Measurements from ENCODE around the gene EPS8L2. TPM values are rescaled to one million over a fixed set of nuclear protein-coding genes. Genes with fewer than 3 reads are reported as not detected.

The EPS8L2 gene
- total and polyA plus RNA-seq, 2 of the 8 experiments (the other 6 are each of a cell fraction or from before 2014, with no cell fraction given): 38.5 to 57.0 TPM

DNA sequence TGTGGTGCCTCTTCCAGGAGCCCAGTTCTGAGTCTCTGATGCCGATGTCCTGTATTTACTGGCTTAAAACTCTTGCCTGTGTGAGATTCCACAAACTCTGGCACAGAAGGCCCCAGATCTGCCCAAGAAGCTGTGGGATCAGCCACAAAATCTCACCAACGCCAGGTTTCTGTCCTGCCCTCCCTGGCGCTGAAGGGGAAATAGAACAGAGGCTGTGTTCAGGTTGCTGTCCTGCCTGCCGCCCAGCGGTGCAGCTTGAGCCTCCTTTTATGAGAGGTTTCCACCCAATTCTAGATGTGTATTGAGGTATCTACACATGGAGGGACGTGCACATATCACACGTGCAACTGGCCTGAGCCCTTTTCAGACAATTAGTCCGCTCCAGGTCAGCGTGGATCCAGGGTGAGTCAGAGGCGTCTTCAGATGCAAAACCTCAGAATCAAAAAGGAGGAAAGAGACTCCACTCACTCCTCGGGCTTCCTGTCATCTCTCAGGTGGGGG lies 8.2 kb upstream of the EPS8L2 start:
- H3K9me3 ChIP-seq (ENCODE audit: insufficient read depth in 2 of 2, low read depth in 1 of 2, low read length in 1 of 2): peaks cover 0 to 2% of the 10 kb centered on the region in 2 experiments; a peak in 1 of 4 replicates
- H3K79me2 ChIP-seq (ENCODE audit: control insufficient read depth in 1 of 2, insufficient read depth in 2 of 2, low read length in 2 of 2): peaks cover 5 to 14% of the 10 kb centered on the region in 2 experiments; a peak in 3 of 4 replicates
- H3K18ac ChIP-seq (ENCODE audit: extremely low read depth, low read length): no peak overlapping the region; the same call in 1 of the 2 replicates
- H3K27ac ChIP-seq (ENCODE audit: low read depth, low read length): no peak overlapping the region
- 0 out of 2 replicates have a peak, but pooled peaks cover 2% of the 10 kb centered on the region for H3K79me1 ChIP-seq (ENCODE audit: low read depth, low read length)
- H3K36me3 ChIP-seq (ENCODE audit: control insufficient read depth in 2 of 4, insufficient read depth in 4 of 4, low read length in 3 of 4): no peaks in the 10 kb centered on the region
- H3K27me3 ChIP-seq (replicated peaks in 1 of 4; ENCODE audit: control insufficient read depth in 3 of 4, extremely low read depth in 1 of 4, insufficient read depth in 3 of 4, low read length in 3 of 4): no peaks in the 10 kb centered on the region
- H4K5ac ChIP-seq (ENCODE audit: insufficient read length, low read depth, low read length): no peak overlapping the region
- H3K4me3 ChIP-seq (ENCODE audit: extremely low read depth in 1 of 4, insufficient read depth in 2 of 4, low read depth in 3 of 4, low read length in 4 of 4): no peak overlapping the region
- FAIRE-seq: no peak
- no peak overlapping the region for H4K91ac ChIP-seq (replicated peaks; ENCODE audit: insufficient read length, low read length)
- H4K8ac ChIP-seq (ENCODE audit: extremely low read depth, insufficient read depth, low read length): no peak overlapping the region
- ChIA-PET POLR2A (ENCODE audit: partially characterized antibody) (interaction anchor here (0.6 to 3.2 kb wide), 11 partner anchors 11 to 67 kb away, joined by 3 to 16 read pairs (median 3); partner anchors contain the start of gene TALDO1), CTCF (ENCODE audit: partially characterized antibody) (interaction anchor here (1.0 to 4.9 kb wide), 14 partner anchors 8 to 66 kb away, joined by 3 to 37 read pairs (median 5); partner anchors contain the start of gene EPS8L2)
- no peak overlapping the region for H2BK120ac ChIP-seq (replicated peaks; ENCODE audit: low read depth, low read length)
- no peak overlapping the region for H2BK12ac ChIP-seq (ENCODE audit: low read depth, low read length)
- H3K4me2 ChIP-seq (ENCODE audit: insufficient read depth in 1 of 2, low read depth in 2 of 2, low read length in 2 of 2): peak overlapping the region in 1 of 2 experiments; percentile 30; a peak in 1 of 4 replicates
- H2AFZ ChIP-seq (ENCODE audit: low read length): no peak overlapping the region
- no peak overlapping the region for H3K4ac ChIP-seq (replicated peaks; ENCODE audit: insufficient read length, low read depth, low read length)
- no peak overlapping the region for H2BK15ac ChIP-seq (ENCODE audit: low read length)
- no peak overlapping the region for H3K23ac ChIP-seq (ENCODE audit: insufficient read length)
- H4K20me1 ChIP-seq (replicated peaks in 1 of 2; ENCODE audit: control insufficient read depth in 1 of 2, insufficient read depth in 2 of 2, low read length in 2 of 2): peaks cover 4 to 8% of the 10 kb centered on the region in 2 experiments
- H3K4me1 ChIP-seq (replicated peaks in 1 of 4; ENCODE audit: control insufficient read depth in 3 of 4, insufficient read depth in 4 of 4, low read length in 3 of 4): peaks cover 0 to 27% (median 11%) of the 10 kb centered on the region in 4 experiments; a peak in 6 of 7 replicates
- WGBS, 2 experiments (ENCODE audit: extremely low coverage in 1 of 2, insufficient coverage in 1 of 2, insufficient read length in 1 of 2, insufficient replicate concordance in 2 of 2, low coverage in 1 of 2, low lambda C conversion rate in 2 of 2, missing lambda C conversion rate in 1 of 2): 71% methylated on average over 11 of the region's 11 CpGs; no CpG with 5 or more reads in 1 of the 2 experiments
- peak overlapping the region in 1 of 4 experiments; percentile 6; a peak in 1 of 7 replicates for H3K9ac ChIP-seq (replicated peaks in 1 of 4; ENCODE audit: extremely low read depth in 1 of 4, low read depth in 3 of 4, low read length in 3 of 4)
- H2BK5ac ChIP-seq (ENCODE audit: low read depth, low read length): peak overlapping the region; percentile 16; the same call in 1 of the 2 replicates
- no peak for DNase-seq (ENCODE audit: low read depth in 1 of 2, low spot score in 2 of 2)
- no peak overlapping the region for H3K56ac ChIP-seq (replicated peaks; ENCODE audit: insufficient read length, low read depth, low read length)
- no peak overlapping the region for H3K14ac ChIP-seq (ENCODE audit: insufficient read length)
- H3K23me2 ChIP-seq (ENCODE audit: low read depth, low read length): peaks cover 7% of the 10 kb centered on the region; the same call in 1 of the 2 replicates
- H2BK20ac ChIP-seq (ENCODE audit: low read length): no peak overlapping the region
- no peak overlapping the region for H2AK5ac ChIP-seq (ENCODE audit: low read depth, low read length)
- no peak for TF ChIP-seq CREB1 (IDR thresholded peaks at IDR 0.05)
- TF ChIP-seq KDM5A (IDR thresholded peaks at IDR 0.05; ENCODE audit: low read length): no peak
- TF ChIP-seq YY1 (IDR thresholded peaks at IDR 0.05; ENCODE audit: low read depth, low read length): no peak
- no peak for TF ChIP-seq ZNF274 (IDR thresholded peaks at IDR 0.05; ENCODE audit: borderline replicate concordance, extremely low read depth, low read length)
- TF ChIP-seq CHD1 (IDR thresholded peaks at IDR 0.05; ENCODE audit: low read depth, low read length): no peak
- no peak for TF ChIP-seq TAF7 (optimal IDR thresholded peaks at IDR 0.05; ENCODE audit: borderline replicate concordance, low read depth, low read length)
- no peak for TF ChIP-seq SRF (IDR thresholded peaks at IDR 0.05; ENCODE audit: low read depth, low read length)
- TF ChIP-seq SP2 (IDR thresholded peaks at IDR 0.05; ENCODE audit: low read length): no peak
- TF ChIP-seq, protein P1, sequence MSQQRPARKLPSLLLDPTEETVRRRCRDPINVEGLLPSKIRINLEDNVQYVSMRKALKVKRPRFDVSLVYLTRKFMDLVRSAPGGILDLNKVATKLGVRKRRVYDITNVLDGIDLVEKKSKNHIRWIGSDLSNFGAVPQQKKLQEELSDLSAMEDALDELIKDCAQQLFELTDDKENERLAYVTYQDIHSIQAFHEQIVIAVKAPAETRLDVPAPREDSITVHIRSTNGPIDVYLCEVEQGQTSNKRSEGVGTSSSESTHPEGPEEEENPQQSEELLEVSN (IDR thresholded peaks at IDR 0.05): no peak
- TF ChIP-seq BRCA1 (IDR thresholded peaks at IDR 0.05; ENCODE audit: low read depth, low read length): no peak
- TF ChIP-seq CEBPB (IDR thresholded peaks at IDR 0.05; ENCODE audit: low read depth, low read length): no peak
- TF ChIP-seq CHD2 (IDR thresholded peaks at IDR 0.05; ENCODE audit: low read length): no peak

Data from H1 (cell line).